Amniotic epithelial cell (primary cell): ENCODE data around the gene ZFP92.
A peak's percentile ranks its signal among the peaks of the same experiment; 100 is the strongest.

Experiments
- DNase-seq: peaks from one replicate; pipeline ENCODE4 v3.0.0-alpha.2; 2010; ENCODE audit warnings: low read depth

The ZFP92 gene

GRCh38 chrX:153455571-153455970 is 44.3 kb downstream of the ZFP92 start:
- no peak for DNase-seq

GRCh38 chrX:153456161-153456560 is 44.9 kb downstream of the ZFP92 start:
- DNase-seq: no peak

GRCh38 chrX:153456704-153457103 is 45.4 kb downstream of the ZFP92 start:
- no peak for DNase-seq

- no peak for DNase-seq
Observed at GRCh38 chrX:153457136-153457825, 46.0 kb downstream of the ZFP92 start.

- no peak for DNase-seq
Observed at GRCh38 chrX:153457827-153458466, 46.7 kb downstream of the ZFP92 start.

- DNase-seq: no peak
Observed at GRCh38 chrX:153458476-153458875, 47.2 kb downstream of the ZFP92 start.

- DNase-seq: peak; percentile 48
Observed at GRCh38 chrX:153459986-153460385, 48.7 kb downstream of the ZFP92 start.

- DNase-seq: peak; percentile 35
Observed at GRCh38 chrX:153460826-153461225, 49.6 kb downstream of the ZFP92 start.
